Pulmonary artery endothelial cell (primary cell): ENCODE results near the gene IQCE. TPM values are rescaled to one million over a fixed set of nuclear protein-coding genes. Genes with fewer than 3 reads are reported as not detected.

Experiments
- DNase-seq: peaks from one replicate; pipeline ENCODE4 v3.0.0-alpha.2; 2011; ENCODE audit warnings: low read depth, low spot score
- total RNA-seq: library from RNA; depleted of rRNA; stranded (reverse); fragments of >200 nt; gene quantifications from 2 replicates; pipeline ENCODE4 v1.2.3, GENCODE V29; 2014

Gene IQCE
- total RNA-seq, 1 donor from 2014 or later = 7.1 TPM

GRCh38 chr7:2631946-2632732 lies 73.4 kb downstream of the IQCE start, which contains the start of gene TTYH3:
TSS of gene TTYH3 (plus strand) at chr7:2631986. CDS start at chr7:2632156, 170 bp downstream.
- DNase-seq = no peak

DNA sequence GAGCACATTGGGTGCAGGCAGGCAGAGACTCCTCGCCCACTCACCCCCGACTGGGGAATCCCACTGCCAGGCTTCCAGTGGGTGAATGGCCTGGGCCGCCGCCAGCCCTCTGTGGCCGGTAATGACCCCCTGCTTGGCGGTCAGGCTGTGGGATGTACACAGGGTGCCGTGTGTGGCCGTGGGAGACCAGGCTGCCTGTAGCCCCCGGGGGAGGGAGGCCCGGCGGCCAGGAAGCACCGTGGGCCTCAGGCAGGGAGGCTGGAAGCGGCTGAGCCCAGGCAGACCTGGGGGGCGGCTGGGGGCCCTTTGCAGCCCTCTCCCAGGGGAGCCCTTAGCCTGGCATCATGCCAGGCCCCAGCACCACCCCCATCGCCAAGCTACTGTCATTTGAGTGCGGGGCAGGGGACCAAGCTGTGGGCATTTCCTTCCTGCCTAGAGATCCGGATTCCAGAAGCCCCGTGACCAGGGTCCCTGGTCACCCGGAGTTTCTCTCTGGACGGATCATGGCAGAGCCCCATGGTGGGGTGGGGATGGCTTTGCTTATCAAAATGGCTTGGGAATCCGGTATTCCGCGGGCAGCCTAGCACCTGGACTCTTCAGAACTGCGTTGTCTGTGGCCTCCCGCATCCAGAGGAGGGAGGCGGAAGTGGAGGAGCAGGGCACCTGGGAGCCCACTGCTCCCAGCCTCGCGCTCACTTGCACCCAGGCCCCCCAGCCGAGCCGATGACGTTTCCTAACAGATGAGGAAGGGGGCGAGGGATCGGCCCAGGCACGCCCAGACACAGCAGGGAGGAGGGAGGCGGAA lies 74.2 kb downstream of the IQCE start:
- no peak for DNase-seq

DNA sequence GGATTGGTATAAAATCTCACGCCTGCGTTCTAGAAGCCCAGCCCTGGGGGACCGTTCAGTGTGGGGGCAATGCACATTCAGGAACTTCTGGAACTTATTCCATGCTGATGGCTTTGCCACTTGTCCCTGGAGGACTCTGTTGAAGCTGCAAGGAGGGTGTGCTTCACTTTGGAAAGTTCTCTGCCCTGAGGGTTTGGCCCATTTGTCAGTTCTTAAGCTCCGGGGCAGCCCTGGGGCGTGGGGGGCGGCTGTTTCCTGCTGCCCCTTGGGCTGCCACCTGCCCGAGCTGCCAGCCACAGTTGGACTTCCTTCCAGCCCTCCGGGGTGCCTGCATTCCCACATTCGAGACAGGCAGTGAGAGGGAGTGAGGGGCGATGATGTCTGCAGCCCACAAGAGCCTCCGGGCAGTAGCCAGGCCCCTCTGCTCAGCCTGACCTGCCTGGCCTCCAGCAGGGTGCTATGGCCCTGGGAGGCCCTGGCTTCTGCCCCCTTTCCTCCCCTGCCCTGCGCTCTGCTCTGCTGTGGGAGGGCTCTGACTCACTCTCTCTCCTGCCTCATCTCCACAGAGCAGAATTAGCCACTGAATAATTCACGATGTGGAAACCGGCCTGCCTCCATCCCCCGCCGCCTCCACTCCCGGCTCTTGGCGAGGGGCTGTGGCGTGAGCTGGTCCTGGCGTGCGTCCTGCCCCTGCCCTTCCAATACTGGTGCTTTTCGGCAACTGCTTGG lies 74.9 kb downstream of the IQCE start:
- DNase-seq = no peak

- DNase-seq = no peak
Observed at GRCh38 chr7:2634267-2635145, 75.7 kb downstream of the IQCE start.

DNA sequence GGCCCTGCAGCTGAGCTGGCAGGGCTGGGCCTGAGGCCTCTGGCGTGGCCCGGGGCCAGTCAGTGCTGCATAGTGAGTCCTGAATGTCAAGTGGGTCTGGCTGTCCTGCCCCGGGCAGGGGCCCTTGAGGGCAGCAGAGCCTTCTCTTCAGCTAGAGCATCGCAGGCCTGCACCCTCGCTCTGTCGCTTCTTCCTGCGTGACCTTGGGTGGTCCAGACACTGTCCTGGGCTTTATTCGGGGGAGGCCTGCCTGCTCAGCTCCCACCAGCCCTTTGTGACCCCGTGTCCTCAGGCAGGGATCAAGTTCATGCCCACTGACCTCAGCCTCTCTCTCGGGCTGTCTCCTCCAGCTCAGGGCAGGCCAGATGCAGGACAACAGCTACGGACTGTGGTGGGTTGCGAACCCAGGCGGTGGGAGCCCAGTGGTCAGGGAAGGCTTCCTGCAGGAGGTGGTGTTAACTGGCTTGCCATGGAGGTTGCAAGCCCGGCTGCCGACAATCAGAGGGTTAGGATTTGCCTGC lies 76.4 kb downstream of the IQCE start:
- no peak for DNase-seq

GRCh38 chr7:2635810-2636701 lies 77.3 kb downstream of the IQCE start:
- DNase-seq = no peak

GRCh38 chr7:2637066-2637471 lies 78.3 kb downstream of the IQCE start:
- no peak for DNase-seq

DNA sequence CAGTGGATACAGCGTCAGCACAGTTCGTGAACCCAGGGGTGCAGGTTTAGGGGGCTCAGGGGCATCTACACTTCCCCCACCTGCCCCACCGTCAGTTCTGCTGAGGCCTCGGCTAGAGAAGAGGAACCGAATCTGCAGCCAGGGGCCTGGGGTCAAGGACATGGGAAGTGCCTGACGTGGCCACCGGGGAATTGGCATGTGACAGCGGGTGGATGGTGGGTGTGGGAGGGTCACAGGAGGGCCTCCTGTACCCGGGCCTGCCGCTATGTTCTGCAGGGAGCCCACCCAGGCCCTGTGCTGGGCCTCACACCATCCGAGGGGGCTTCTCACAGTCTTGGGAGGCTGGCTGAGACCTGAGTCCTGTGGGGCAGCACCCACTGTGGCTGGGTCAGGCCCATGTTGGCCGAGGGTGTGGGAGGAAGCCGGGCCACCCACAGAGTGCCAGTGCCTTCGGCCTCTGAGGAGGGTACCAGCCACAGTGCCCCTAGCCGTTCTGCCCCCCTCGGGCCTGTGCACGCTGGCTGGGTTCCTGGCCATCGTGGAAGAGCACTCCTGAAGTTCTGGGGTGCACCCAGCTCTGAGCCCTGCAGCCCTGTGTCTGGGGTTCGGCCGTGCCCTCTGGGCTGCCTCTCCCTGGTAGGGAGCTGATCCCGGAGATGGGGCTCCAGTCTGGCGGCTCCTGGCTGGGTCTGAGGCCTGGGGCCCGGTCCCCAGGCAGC lies 78.9 kb downstream of the IQCE start:
- no peak for DNase-seq

DNA sequence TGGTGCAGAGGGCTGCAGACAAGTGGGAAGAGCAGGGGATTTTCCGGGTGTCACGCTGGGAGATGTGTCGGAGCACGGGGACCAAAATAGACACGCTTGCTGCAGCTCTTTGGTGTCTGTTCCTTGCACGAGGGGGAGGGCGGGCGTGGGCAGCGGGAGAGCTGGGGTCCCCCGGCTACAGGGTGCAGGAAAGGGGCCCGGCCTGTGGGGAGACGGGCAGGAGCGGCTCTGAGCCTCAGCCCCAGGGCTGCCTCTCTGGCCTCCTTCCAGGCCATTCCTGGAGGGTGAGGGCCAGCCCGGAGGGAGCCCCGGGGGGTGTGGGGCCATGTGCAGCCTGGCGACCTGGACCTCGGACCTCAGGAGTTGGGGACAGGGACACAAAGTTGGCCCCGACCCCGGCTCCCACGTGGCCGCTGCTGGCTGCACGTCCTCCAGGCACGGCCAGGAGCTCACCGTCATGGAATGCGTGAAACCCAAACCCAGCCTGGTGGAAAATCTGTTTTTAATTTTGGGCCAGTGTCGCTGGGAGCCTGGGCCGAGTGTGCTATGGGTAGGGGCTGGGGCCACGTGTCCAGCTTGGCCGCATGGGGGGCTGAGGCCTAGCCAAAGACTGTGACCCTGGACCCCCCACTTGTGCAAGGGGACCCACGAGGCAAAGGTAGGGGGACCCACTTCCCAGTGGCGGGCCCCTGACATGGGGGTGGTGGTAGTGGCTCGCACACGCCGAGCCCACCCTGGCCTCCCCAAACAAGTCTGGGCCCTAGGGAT lies 79.6 kb downstream of the IQCE start:
- DNase-seq = no peak

GRCh38 chr7:2639181-2639681 lies 80.5 kb downstream of the IQCE start:
- DNase-seq = no peak

DNA sequence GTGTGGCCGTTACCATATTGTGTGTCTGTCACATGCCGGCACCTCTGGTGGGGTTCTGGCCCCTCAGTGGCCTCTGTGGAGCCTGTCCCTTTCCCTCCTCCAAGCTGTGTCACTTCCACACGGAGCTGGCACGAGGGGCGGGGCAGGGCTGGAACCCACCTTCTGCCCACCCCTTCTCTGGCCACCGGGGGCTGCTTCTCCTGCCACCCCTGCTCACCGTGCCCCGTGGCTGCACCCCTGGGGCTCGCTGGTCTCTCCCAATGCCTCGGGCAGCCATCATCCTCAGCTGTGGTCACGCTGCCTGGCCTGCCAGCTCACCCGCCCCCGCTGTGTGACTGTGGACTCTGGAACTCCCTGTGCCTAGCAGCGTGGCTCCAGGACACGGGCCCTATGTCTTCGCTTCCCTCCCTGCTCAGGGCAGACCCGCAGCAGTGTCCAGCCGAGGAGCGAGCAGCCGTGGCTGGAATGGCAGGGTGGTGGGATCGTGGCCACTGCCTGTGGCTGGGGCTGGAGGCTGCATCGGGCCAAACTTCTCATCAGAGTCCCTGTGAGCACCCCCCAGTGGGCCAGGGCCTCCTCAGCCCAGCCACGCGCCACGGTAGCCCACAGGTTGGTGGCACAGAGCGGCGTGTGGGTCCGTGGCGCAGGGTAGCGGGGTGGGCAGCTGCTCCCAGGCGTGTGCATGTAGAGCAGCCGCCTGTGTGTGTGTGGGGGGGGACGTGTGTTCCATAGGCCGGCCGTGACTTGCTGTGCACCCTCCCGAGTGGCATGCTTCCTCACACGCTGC lies 81.1 kb downstream of the IQCE start:
- no peak for DNase-seq

DNA sequence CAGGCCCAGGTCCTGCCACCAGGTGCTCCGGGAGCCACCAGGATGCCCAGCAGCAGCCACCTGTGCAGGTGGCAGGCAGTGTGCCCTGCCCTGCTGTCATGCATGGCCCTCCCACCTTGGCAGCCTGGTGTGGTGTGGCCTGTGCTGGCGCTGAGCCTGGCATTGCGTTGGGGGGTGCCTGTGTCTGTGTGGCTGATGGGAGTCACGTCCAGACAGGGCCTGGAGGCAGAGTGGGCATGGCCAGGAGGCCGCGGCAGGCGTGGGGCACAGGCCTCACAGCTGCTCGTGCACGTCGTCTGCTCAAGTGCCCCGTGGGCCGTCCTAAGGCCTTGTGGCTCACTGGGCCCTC lies 81.7 kb downstream of the IQCE start:
- DNase-seq = no peak

- no peak for DNase-seq
Observed at GRCh38 chr7:2640846-2641316, 82.1 kb downstream of the IQCE start.

- DNase-seq = peak; percentile 95
Observed at GRCh38 chr7:2641406-2642393, 82.9 kb downstream of the IQCE start.

DNA sequence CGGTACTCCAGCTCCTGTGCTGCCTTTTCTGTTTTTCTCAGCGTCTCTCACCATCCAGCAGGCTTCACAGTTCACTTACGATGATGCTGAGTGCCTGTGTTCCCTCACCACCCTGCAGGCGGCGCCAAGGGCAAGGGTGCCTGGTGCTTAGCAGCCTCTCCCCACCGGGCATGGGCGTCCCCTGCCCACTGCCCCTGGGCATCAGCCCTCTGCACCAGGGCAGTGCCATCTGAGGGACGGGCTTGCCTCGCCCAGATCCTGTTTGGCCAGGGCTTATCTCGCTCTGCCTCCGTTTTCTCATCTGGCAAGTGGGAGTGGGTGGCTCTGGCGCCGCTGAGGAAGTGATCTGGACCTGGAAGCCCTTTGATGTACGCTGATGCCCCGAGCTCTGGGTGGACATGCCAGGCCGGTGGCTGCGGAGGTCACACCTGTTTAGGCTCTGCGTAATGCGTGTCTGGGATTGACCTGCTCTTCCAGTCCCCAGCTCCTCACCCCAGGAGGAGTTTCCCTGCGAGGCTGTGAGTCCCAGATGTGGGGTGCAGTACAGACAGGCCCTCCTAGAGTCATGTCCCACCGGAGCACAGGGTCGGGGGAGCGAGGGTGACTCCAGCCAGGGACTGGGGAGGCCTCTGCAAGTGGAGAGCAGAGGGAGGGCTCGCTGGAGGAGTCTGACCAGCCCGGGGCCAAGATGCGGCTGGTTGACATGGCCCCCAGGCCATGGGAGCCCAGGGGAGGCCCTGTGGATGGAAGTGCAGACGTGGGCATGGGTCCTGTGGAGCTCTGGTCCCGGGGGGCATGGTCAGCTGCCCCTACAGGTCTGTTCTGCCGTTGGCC lies 84.8 kb downstream of the IQCE start:
- no peak for DNase-seq
